GM18507 (cell line): ENCODE results near the gene CTNNA2.
A peak's percentile ranks its signal among the peaks of the same experiment; 100 is the strongest.

Experiments used
- DNase-seq: peaks from one replicate; pipeline ENCODE4 v3.0.0; 2011; ENCODE audit warnings: low read depth; ENCODE audit not compliant: insufficient read length; ENCODE audit errors: extremely low spot score
- FAIRE-seq: peaks from 2 replicates; lab custom pipeline; 2011; peaks lifted over from hg19 to GRCh38; lab: Jason Lieb, UNC

The CTNNA2 gene

GRCh38 chr2:80042635-80043034, 529.8 kb downstream of the CTNNA2 start:
- DNase-seq = no peak
- no peak for FAIRE-seq

- FAIRE-seq (no peak), DNase-seq (no peak)
Observed at GRCh38 chr2:80048296-80048695, 535.4 kb downstream of the CTNNA2 start.

- FAIRE-seq (no peak), DNase-seq (no peak)
Observed at GRCh38 chr2:80050246-80050645, 537.4 kb downstream of the CTNNA2 start.

- FAIRE-seq (no peak), DNase-seq (no peak)
Observed at GRCh38 chr2:80053522-80054345, 540.9 kb downstream of the CTNNA2 start.

GRCh38 chr2:80054346-80054675, 541.5 kb downstream of the CTNNA2 start:
- no peak for FAIRE-seq
- no peak for DNase-seq

GRCh38 chr2:80057956-80058355, 545.1 kb downstream of the CTNNA2 start:
- no peak for FAIRE-seq
- no peak for DNase-seq

GRCh38 chr2:80058562-80058961, 545.7 kb downstream of the CTNNA2 start:
- DNase-seq = no peak
- FAIRE-seq = no peak

- DNase-seq (no peak), FAIRE-seq (no peak)
Observed at GRCh38 chr2:80059447-80059846, 546.6 kb downstream of the CTNNA2 start.

GRCh38 chr2:80061881-80062280, 549.0 kb downstream of the CTNNA2 start:
- DNase-seq (no peak), FAIRE-seq (no peak)

GRCh38 chr2:80062298-80062697, 549.4 kb downstream of the CTNNA2 start:
- DNase-seq = no peak
- FAIRE-seq = no peak

- DNase-seq (no peak), FAIRE-seq (no peak)
Observed at GRCh38 chr2:80068038-80068731, 555.3 kb downstream of the CTNNA2 start.

- DNase-seq = no peak
- FAIRE-seq = no peak
Observed at GRCh38 chr2:80070587-80070986, 557.7 kb downstream of the CTNNA2 start.

- FAIRE-seq (no peak), DNase-seq (no peak)
Observed at GRCh38 chr2:80071941-80072340, 559.1 kb downstream of the CTNNA2 start.

- no peak for FAIRE-seq
Observed at GRCh38 chr2:80073134-80073561, 560.3 kb downstream of the CTNNA2 start.

GRCh38 chr2:80074321-80075070, 561.6 kb downstream of the CTNNA2 start:
- DNase-seq (no peak), FAIRE-seq (no peak)

More at GRCh38 chr2:80073134-80073561, 560.3 kb downstream of the CTNNA2 start:
- peak; percentile 1 for DNase-seq

- FAIRE-seq (no peak), DNase-seq (no peak)
Observed at GRCh38 chr2:80075719-80076118, 562.9 kb downstream of the CTNNA2 start.

GRCh38 chr2:80078290-80079036, 565.6 kb downstream of the CTNNA2 start:
- no peak for DNase-seq
- FAIRE-seq = no peak

GRCh38 chr2:80080957-80081356, 568.1 kb downstream of the CTNNA2 start:
- FAIRE-seq = no peak
- DNase-seq = no peak

GRCh38 chr2:80086831-80087230, 574.0 kb downstream of the CTNNA2 start:
- FAIRE-seq = no peak

GRCh38 chr2:80091237-80091636, 578.4 kb downstream of the CTNNA2 start:
- no peak for DNase-seq
- FAIRE-seq = no peak

More at GRCh38 chr2:80086831-80087230, 574.0 kb downstream of the CTNNA2 start:
- no peak for DNase-seq
